ENCODE results near the gene RAB5A.

RAB5A gene

DNA sequence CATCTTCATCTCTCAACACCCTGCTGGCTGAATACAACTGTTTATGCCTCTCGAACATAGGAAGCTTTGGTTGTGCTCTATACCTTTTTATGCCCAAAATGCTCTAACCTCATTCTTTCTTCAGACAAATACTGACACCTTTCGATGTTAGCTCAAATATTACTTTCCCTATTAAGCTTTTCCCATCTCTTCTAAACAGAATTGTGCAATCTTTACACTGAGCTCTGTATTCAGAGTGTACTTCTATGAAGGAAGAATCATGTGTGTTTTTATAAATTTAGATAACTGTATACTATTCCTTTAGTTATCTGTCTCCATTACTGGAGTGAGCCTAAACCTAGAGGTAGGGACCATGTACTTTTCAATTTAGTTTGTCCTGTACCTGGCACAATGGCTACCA is 14.5 kb upstream of the RAB5A start:
- Histone ChIP-seq H3K4me2 (ENCODE audit: low read length) (no peak overlapping the region), H3F3A (ENCODE audit: insufficient read depth, low read length) (no peaks in the 10 kb centered on the region), H3K9me3 (ENCODE audit: low read length) (no peaks in the 10 kb centered on the region), H4K20me1 (ENCODE audit: insufficient read depth, low read length) (no peaks in the 10 kb centered on the region), H3K9me2 (ENCODE audit: low read depth, low read length) (no peaks in the 10 kb centered on the region), H3K27me3 (ENCODE audit: insufficient read depth, low read length) (no peaks in the 10 kb centered on the region), H3K79me2 (ENCODE audit: insufficient read depth, low read length) (no peaks in the 10 kb centered on the region), H3K4me1 (ENCODE audit: insufficient read depth, low read length, severe bottlenecking) (peaks cover 5% of the 10 kb centered on the region), H3K9ac (ENCODE audit: low read length) (no peak overlapping the region), H3K27ac (ENCODE audit: low read depth, low read length, poor library complexity, severe bottlenecking) (no peak overlapping the region), H2AFZ (ENCODE audit: low read length) (no peak overlapping the region), H3K36me3 (ENCODE audit: insufficient read depth, low read length) (no peaks in the 10 kb centered on the region), H3K4me3 (ENCODE audit: low read depth, low read length, poor library complexity, severe bottlenecking) (no peak overlapping the region)
- TF ChIP-seq, protein P1, sequence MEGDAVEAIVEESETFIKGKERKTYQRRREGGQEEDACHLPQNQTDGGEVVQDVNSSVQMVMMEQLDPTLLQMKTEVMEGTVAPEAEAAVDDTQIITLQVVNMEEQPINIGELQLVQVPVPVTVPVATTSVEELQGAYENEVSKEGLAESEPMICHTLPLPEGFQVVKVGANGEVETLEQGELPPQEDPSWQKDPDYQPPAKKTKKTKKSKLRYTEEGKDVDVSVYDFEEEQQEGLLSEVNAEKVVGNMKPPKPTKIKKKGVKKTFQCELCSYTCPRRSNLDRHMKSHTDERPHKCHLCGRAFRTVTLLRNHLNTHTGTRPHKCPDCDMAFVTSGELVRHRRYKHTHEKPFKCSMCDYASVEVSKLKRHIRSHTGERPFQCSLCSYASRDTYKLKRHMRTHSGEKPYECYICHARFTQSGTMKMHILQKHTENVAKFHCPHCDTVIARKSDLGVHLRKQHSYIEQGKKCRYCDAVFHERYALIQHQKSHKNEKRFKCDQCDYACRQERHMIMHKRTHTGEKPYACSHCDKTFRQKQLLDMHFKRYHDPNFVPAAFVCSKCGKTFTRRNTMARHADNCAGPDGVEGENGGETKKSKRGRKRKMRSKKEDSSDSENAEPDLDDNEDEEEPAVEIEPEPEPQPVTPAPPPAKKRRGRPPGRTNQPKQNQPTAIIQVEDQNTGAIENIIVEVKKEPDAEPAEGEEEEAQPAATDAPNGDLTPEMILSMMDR (IDR thresholded peaks at IDR 0.05; ENCODE audit: low read length): no peak
- no peak for TF ChIP-seq EZH2 (IDR thresholded peaks at IDR 0.05; ENCODE audit: borderline replicate concordance, low read length)

- Histone ChIP-seq H3K9me3 (ENCODE audit: low read length) (no peaks in the 10 kb centered on the region), H3K4me1 (ENCODE audit: insufficient read depth, low read length, severe bottlenecking) (peaks cover 5% of the 10 kb centered on the region), H3F3A (ENCODE audit: insufficient read depth, low read length) (no peaks in the 10 kb centered on the region), H3K9ac (ENCODE audit: low read length) (no peak within 1 kb of the TSS), H3K27me3 (ENCODE audit: insufficient read depth, low read length) (no peaks in the 10 kb centered on the region), H3K4me3 (ENCODE audit: low read depth, low read length, poor library complexity, severe bottlenecking) (no peak within 1 kb of the TSS), H3K4me2 (ENCODE audit: low read length) (no peak within 1 kb of the TSS), H3K27ac (ENCODE audit: low read depth, low read length, poor library complexity, severe bottlenecking) (no peak within 1 kb of the TSS), H2AFZ (ENCODE audit: low read length) (no peak within 1 kb of the TSS), H4K20me1 (ENCODE audit: insufficient read depth, low read length) (no peaks in the 10 kb centered on the region), H3K79me2 (ENCODE audit: insufficient read depth, low read length) (no peaks in the 10 kb centered on the region), H3K36me3 (ENCODE audit: insufficient read depth, low read length) (no peaks in the 10 kb centered on the region), H3K9me2 (ENCODE audit: low read depth, low read length) (no peaks in the 10 kb centered on the region)
- TF ChIP-seq, protein P1 (IDR thresholded peaks at IDR 0.05; ENCODE audit: low read length): no peak
- no peak for TF ChIP-seq EZH2 (IDR thresholded peaks at IDR 0.05; ENCODE audit: borderline replicate concordance, low read length)
These were observed 12.8 kb upstream of the RAB5A start, which contains the start of gene EFHB for GRCh38 chr3:19934098-19934566. Gene EFHB (minus strand): TSS chr3:19934217. CDS start chr3:19934018, 199 bp downstream.

DNA sequence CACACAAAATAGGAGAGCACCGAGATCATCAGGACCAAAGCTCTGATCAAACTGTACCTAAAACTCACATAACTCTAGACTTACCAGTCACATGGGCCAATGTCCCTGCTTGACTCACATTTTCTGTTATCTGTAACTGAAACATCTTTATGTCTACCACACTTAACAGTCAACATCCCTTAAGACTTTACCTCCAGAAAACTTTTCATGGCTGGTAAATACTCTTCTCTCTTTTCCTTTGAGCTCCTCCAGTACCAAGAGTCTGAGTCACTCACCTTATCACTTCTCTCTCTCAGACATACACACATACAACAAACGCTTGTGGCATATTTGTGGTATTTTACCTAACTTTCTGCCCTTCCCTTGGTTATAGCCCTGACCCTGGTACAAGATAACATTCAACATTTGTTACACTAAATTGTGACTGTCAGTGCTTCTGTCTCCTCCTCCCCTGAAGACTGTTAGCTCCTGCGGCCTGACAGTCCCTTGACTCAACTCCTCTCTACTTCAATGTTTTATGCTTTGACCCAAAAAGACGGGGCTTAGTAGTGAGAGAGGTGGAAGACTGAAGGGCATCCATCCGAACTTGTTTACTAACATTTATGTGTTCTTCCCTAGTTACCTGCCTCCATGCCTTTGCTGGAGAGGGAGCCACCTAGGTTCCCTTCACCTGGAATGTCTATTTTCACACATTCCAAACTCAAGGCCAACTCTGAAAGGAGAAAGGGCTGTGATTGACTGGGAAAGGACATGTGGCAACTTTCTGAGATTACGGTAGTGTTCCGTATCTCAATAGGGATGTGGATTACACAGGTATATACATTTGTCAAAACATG is 9.2 kb upstream of the RAB5A start:
- no peaks in the 10 kb centered on the region for H3F3A ChIP-seq (ENCODE audit: insufficient read depth, low read length)
- H3K4me3 ChIP-seq (ENCODE audit: low read depth, low read length, poor library complexity, severe bottlenecking): no peak overlapping the region
- H3K79me2 ChIP-seq (ENCODE audit: insufficient read depth, low read length): no peaks in the 10 kb centered on the region
- H3K9me3 ChIP-seq (ENCODE audit: low read length): no peaks in the 10 kb centered on the region
- no peaks in the 10 kb centered on the region for H3K36me3 ChIP-seq (ENCODE audit: insufficient read depth, low read length)
- H2AFZ ChIP-seq (ENCODE audit: low read length): no peak overlapping the region
- H3K4me2 ChIP-seq (ENCODE audit: low read length): no peak overlapping the region
- TF ChIP-seq, protein P1 (IDR thresholded peaks at IDR 0.05; ENCODE audit: low read length): no peak
- TF ChIP-seq EZH2 (IDR thresholded peaks at IDR 0.05; ENCODE audit: borderline replicate concordance, low read length): no peak
- H3K27ac ChIP-seq (ENCODE audit: low read depth, low read length, poor library complexity, severe bottlenecking): no peak overlapping the region
- H4K20me1 ChIP-seq (ENCODE audit: insufficient read depth, low read length): no peaks in the 10 kb centered on the region
- no peaks in the 10 kb centered on the region for H3K4me1 ChIP-seq (ENCODE audit: insufficient read depth, low read length, severe bottlenecking)
- no peaks in the 10 kb centered on the region for H3K27me3 ChIP-seq (ENCODE audit: insufficient read depth, low read length)
- no peak overlapping the region for H3K9ac ChIP-seq (ENCODE audit: low read length)
- H3K9me2 ChIP-seq (ENCODE audit: low read depth, low read length): no peaks in the 10 kb centered on the region

Data from OCI-LY1 (cell line).